HepG2 (cell line): ENCODE measurements around the gene SLC38A1. TPM values are rescaled to one million over a fixed set of nuclear protein-coding genes. Genes with fewer than 3 reads are reported as not detected.

ENCODE experiments used
- ATAC-seq: fragments of 200-7000 bp; cut with Tn5 transposase; 3 replicates; pipeline ENCODE4 v1.9.1; 2020; ENCODE audit warnings: mild to moderate bottlenecking, moderate library complexity
- BruUV-seq: library from RNA; stranded (reverse); fragments of 400-500 nt; replicated peaks from 2 replicates; lab custom pipeline; 2021; lab: Mats Ljungman, UMichigan
- CTCF ChIA-PET: fragments of 300-600 bp; formaldehyde crosslinking; extraction: SDS; loops from one replicate; lab custom pipeline; 2021; ENCODE audit warnings: low total read pairs, inconsistent platforms, low intra/inter-chr PET ratio; lab: Yijun Ruan, JAX
- POLR2A ChIA-PET: fragments of 350-600 bp; sonication (Branson Sonifier 250); formaldehyde crosslinking; loops from one replicate; lab custom pipeline; 2020; ENCODE audit warnings: antibody characterized with exemption, inconsistent platforms; lab: Yijun Ruan, JAX
- DNase-seq: peaks from one replicate; pipeline ENCODE4 v3.0.0-alpha.2; 2015; ENCODE audit warnings: low spot score
- FAIRE-seq: peaks from 3 replicates; lab custom pipeline; 2011; peaks lifted over from hg19 to GRCh38; lab: Jason Lieb, UNC
- H2AFZ ChIP-seq: one replicate; pipeline ENCODE4 v1.6.1; 2011; ENCODE audit warnings: low read length, inconsistent platforms
- H3K27ac ChIP-seq: fragments of 300-600 bp; 3 replicates; pipeline ENCODE4 v1.8.0; 2011; ENCODE audit warnings: mixed run types, mild to moderate bottlenecking, mixed read lengths, low read length, inconsistent platforms; ENCODE audit not compliant: insufficient read depth; ENCODE audit errors: extremely low read length
- H3K27me3 ChIP-seq, 2 experiments: fragments of 200-600 bp in 1 of 2; 2 replicates in 1 of 2; 3 replicates in 1 of 2; pipeline versions ENCODE4 v1.6.0 to v1.8.0; 2011; ENCODE audit warnings: low read length in 2 of 2, mild to moderate bottlenecking in 2 of 2, moderate library complexity in 2 of 2, inconsistent platforms in 1 of 2; ENCODE audit not compliant: insufficient read depth in 2 of 2, control insufficient read depth in 1 of 2
- H3K36me3 ChIP-seq, 2 experiments: fragments of 200-600 bp in 1 of 2; replicated peaks in 1 of 2; 2 replicates in 1 of 2; 3 replicates in 1 of 2; pipeline versions ENCODE4 v1.5.1 to v1.8.0; 2011; ENCODE audit warnings: low read length in 2 of 2, inconsistent platforms in 1 of 2; ENCODE audit not compliant: insufficient read depth in 2 of 2, control insufficient read depth in 1 of 2
- H3K4me1 ChIP-seq: 2 replicates; pipeline ENCODE4 v1.5.1; 2012; ENCODE audit warnings: low read length, inconsistent platforms; ENCODE audit not compliant: insufficient read depth
- H3K4me2 ChIP-seq: 2 replicates; pipeline ENCODE4 v1.6.0; 2011; ENCODE audit warnings: low read depth, low read length, inconsistent platforms
- H3K4me3 ChIP-seq, 3 experiments: fragments of 200-600 bp in 1 of 3; sonication (generic), shearing (Covaris generic) in 1 of 3; replicated peaks in 1 of 3; 2 replicates each; pipeline ENCODE4 v1.5.1; 2011 to 2016; ENCODE audit warnings: low read length in 3 of 3, inconsistent platforms in 2 of 3, low read depth in 2 of 3, mild to moderate bottlenecking in 2 of 3, control low read depth in 1 of 3, mixed read lengths in 1 of 3; ENCODE audit not compliant: insufficient read depth in 1 of 3
- H3K79me2 ChIP-seq: one replicate; pipeline ENCODE4 v1.6.1; 2011; ENCODE audit warnings: low read length, inconsistent platforms; ENCODE audit not compliant: insufficient read depth
- H3K9ac ChIP-seq: 2 replicates; pipeline ENCODE4 v1.6.0; 2011; ENCODE audit warnings: mild to moderate bottlenecking, low read depth, low read length, inconsistent platforms; ENCODE audit not compliant: insufficient read depth
- H3K9me3 ChIP-seq: 2 replicates; pipeline ENCODE4 v1.5.1; 2012; ENCODE audit warnings: mild to moderate bottlenecking, low read length
- H4K20me1 ChIP-seq: 2 replicates; pipeline ENCODE4 v1.6.0; 2011; ENCODE audit warnings: inconsistent platforms, mild to moderate bottlenecking, low read length, moderate library complexity; ENCODE audit not compliant: insufficient read depth
- ATF7-NPFF ChIP-seq: sonication (generic); formaldehyde crosslinking; IDR thresholded peaks from 2 replicates; pipeline ENCODE4 v1.8.1; 2023; ENCODE audit warnings: mild to moderate bottlenecking, low read depth, missing genetic modification reagents, moderate library complexity
- FOXA3 ChIP-seq: IDR thresholded peaks from 2 replicates; pipeline ENCODE4 v1.6.1; 2016; ENCODE audit warnings: missing genetic modification reagents, missing compliant biosample characterization
- GZF1 ChIP-seq: sonication (generic); formaldehyde crosslinking; IDR thresholded peaks from 2 replicates; pipeline ENCODE4 v1.5.1; 2020; ENCODE audit warnings: mild to moderate bottlenecking, missing genetic modification reagents
- TEAD3 ChIP-seq: optimal IDR thresholded peaks from 2 replicates; pipeline ENCODE3; 2016; ENCODE audit warnings: borderline replicate concordance
- ZNF260 ChIP-seq: sonication (generic); formaldehyde crosslinking; IDR thresholded peaks from 2 replicates; pipeline ENCODE4 v1.4.0; 2020; ENCODE audit warnings: missing genetic modification reagents, low read depth, mild to moderate bottlenecking, borderline replicate concordance
- ZNF407 ChIP-seq: sonication (generic); formaldehyde crosslinking; IDR thresholded peaks from one replicate; pipeline ENCODE4 v1.5.1; 2020; ENCODE audit warnings: mild to moderate bottlenecking, missing genetic modification reagents; ENCODE audit errors: not compliant biosample characterization
- ZNF850 ChIP-seq: sonication (generic); formaldehyde crosslinking; conservative IDR thresholded peaks from 2 replicates; pipeline ENCODE4 v1.9.0; 2021; ENCODE audit warnings: mild to moderate bottlenecking, missing genetic modification reagents
- WGBS: methylation state at CpG from one replicate; pipeline ENCODE4 v1.1.6; 2017; ENCODE audit warnings: low lambda C conversion rate; 5-methylcytosine and 5-hydroxymethylcytosine counted together
- in situ Hi-C: cut with HindIII; loops from 2 replicates; pipeline ENCODE4 v1.10.0; 2017; ENCODE audit warnings: low pct_unique_long_range_greater_than_20kb; ENCODE audit not compliant: extremely low pct_ligation_motif_present
- intact Hi-C: fragments of 100-400 bp; cut with micrococcal nuclease; formaldehyde crosslinking; loops from one replicate; pipeline ENCODE4 v1.10.0; 2022; ENCODE audit not compliant: unreplicated experiment
- polyA plus RNA-seq, 8 experiments: library from polyadenylated mRNA; depleted of rRNA in 3 of 8; stranded (reverse) in 7 of 8; unstranded in 1 of 8; fragments of >200 nt; fragmentation: Illumina TruSeq in 4 of 8; extraction: Trizol in 4 of 8; gene quantifications; 2 replicates each; pipeline versions ENCODE4 v1.2.1 to v1.2.3, GENCODE V29; 2011 to 2016; ENCODE audit warnings: low read depth in 4 of 8, missing spikeins in 1 of 8, mixed read lengths in 1 of 8; ENCODE audit not compliant: insufficient read depth in 1 of 8
- total RNA-seq, 5 experiments: library from RNA; depleted of rRNA; stranded (reverse); fragments of >200 nt; fragmentation: Illumina TruSeq; extraction: Trizol; gene quantifications; 2 replicates each; pipeline ENCODE4 v1.2.3, GENCODE V29; 2016; ENCODE audit warnings: low read depth in 1 of 5

Gene SLC38A1
- total and polyA plus RNA-seq, 2 of the 13 experiments (the other 11 are each of a cell fraction or from before 2014, with no cell fraction given), result 47.0 to 50.6 TPM

GRCh38 chr12:46263140-46264016 lies 5.5 kb downstream of the SLC38A1 start:
- POLR2A ChIA-PET, result no interaction called here
- CTCF ChIA-PET, result no interaction called here
- H3K4me2 ChIP-seq, result no peak overlapping the region
- WGBS, result 93% methylated on average over 6 of the region's 6 CpGs
- H3K9me3 ChIP-seq, result no peaks in the 10 kb centered on the region
- DNase-seq (no peak), ATAC-seq (no peak), FAIRE-seq (no peak)
- H3K9ac ChIP-seq, result no peak overlapping the region
- no peak overlapping the region for H3K27ac ChIP-seq
- peaks cover 100% of the 10 kb centered on the region for H3K79me2 ChIP-seq
- no peaks in the 10 kb centered on the region for H3K36me3 ChIP-seq
- H3K4me3 ChIP-seq, result no peak overlapping the region
- H3K4me1 ChIP-seq, result peaks cover 83% of the 10 kb centered on the region
- no peak overlapping the region for H2AFZ ChIP-seq
- in situ Hi-C loops (no loop called here), intact Hi-C loops (loop anchor here (10.0 kb wide), 1 partner anchor 269 kb away; the partner anchor contains the start of gene SCAF11)
- peaks cover 63% of the 10 kb centered on the region for H4K20me1 ChIP-seq
- peak; percentile 90 for TF ChIP-seq TEAD3 (CRISPR knock-in tag)
- TF ChIP-seq ZNF260, result no peak
- BruUV-seq, result no TSS peak
- no peaks in the 10 kb centered on the region; a peak in 1 of 5 replicates for H3K27me3 ChIP-seq

- peaks cover 69% of the 10 kb centered on the region for H4K20me1 ChIP-seq
- H3K36me3 ChIP-seq, result no peaks in the 10 kb centered on the region
- no peak overlapping the region for H2AFZ ChIP-seq
- CTCF ChIA-PET, result no interaction called here
- H3K9me3 ChIP-seq, result no peaks in the 10 kb centered on the region
- H3K27me3 ChIP-seq, result no peaks in the 10 kb centered on the region
- in situ Hi-C loops, result no loop called here
- H3K79me2 ChIP-seq, result peaks cover 100% of the 10 kb centered on the region
- H3K4me2 ChIP-seq, result no peak overlapping the region
- ATAC-seq (no peak), DNase-seq (no peak), FAIRE-seq (no peak)
- peaks cover 80% of the 10 kb centered on the region for H3K4me1 ChIP-seq
- no peak overlapping the region for H3K9ac ChIP-seq
- no TSS peak for BruUV-seq
- intact Hi-C loops, result loop anchor here (10.0 kb wide), 1 partner anchor 267 kb away; the partner anchor contains the start of gene SCAF11
- no peak overlapping the region for H3K4me3 ChIP-seq
- no peak overlapping the region for H3K27ac ChIP-seq
- 92% methylated on average over 2 of the region's 2 CpGs for WGBS
- POLR2A ChIA-PET, result no interaction called here
- TF ChIP-seq GZF1 (CRISPR knock-in tag) (no peak), ZNF407 (CRISPR knock-in tag) (no peak), FOXA3 (CRISPR knock-in tag) (no peak), ATF7-NPFF (CRISPR knock-in tag) (no peak), ZNF850 (CRISPR knock-in tag) (no peak)
Observed at GRCh38 chr12:46261646-46262045, 7.2 kb downstream of the SLC38A1 start.
